Measurements from ENCODE around the gene FUT9. TPM values are rescaled to one million over a fixed set of nuclear protein-coding genes. Genes with fewer than 3 reads are reported as not detected.

The FUT9 gene
- total RNA-seq (2022) (not detected in 2 replicates), Bru-seq, nascent RNA (percentile 1 among the genes with signal in this experiment), BruChase-seq, experiment 1, labeled RNA remaining after a 6-hour chase (not detected), BruChase-seq, experiment 2, labeled RNA remaining after a 2-hour chase (percentile 0 among the genes with signal in this experiment)
- long read RNA-seq, result 0 reads

- Mint-ChIP-seq H3K27ac (ENCODE audit: low read depth, unreplicated experiment) (no peak within 1 kb of the TSS), H3K4me1 (ENCODE audit: insufficient read depth, unreplicated experiment) (no peaks in the 10 kb centered on the region), H3K36me3 (ENCODE audit: insufficient read depth, unreplicated experiment) (peaks cover 5% of the 10 kb centered on the region), H3K4me3 (ENCODE audit: unreplicated experiment) (no peak within 1 kb of the TSS), H3K27me3 (ENCODE audit: insufficient read depth, unreplicated experiment) (peaks cover 53% of the 10 kb centered on the region), H3K9me3 (ENCODE audit: unreplicated experiment) (no peaks in the 10 kb centered on the region)
- TF ChIP-seq CTCF (IDR thresholded peaks at IDR 0.05; ENCODE audit: unreplicated experiment), result no peak
- DNase-seq (ENCODE audit: unreplicated experiment), result no peak
- no TSS peak for BruUV-seq (replicated peaks)
- ChIA-PET POLR2A (no interaction called here), CTCF (no interaction called here)
- intact Hi-C loops (cut with micrococcal nuclease), result no loop called here
Observed at GRCh38 chr6:96015518-96016333, at the start of gene FUT9. Gene FUT9 (plus strand): TSS chr6:96015974. CDS start chr6:96203156, 187,182 bp downstream.

GRCh38 chr6:95967594-95967993 is 48.2 kb upstream of the FUT9 start:
- no TSS peak for BruUV-seq (replicated peaks)
- Mint-ChIP-seq H3K4me3 (ENCODE audit: unreplicated experiment) (no peak overlapping the region), H3K9me3 (ENCODE audit: unreplicated experiment) (peaks cover 11% of the 10 kb centered on the region), H3K4me1 (ENCODE audit: insufficient read depth, unreplicated experiment) (no peaks in the 10 kb centered on the region), H3K27ac (ENCODE audit: low read depth, unreplicated experiment) (no peak overlapping the region), H3K36me3 (ENCODE audit: insufficient read depth, unreplicated experiment) (no peaks in the 10 kb centered on the region), H3K27me3 (ENCODE audit: insufficient read depth, unreplicated experiment) (no peaks in the 10 kb centered on the region)
- intact Hi-C loops (cut with micrococcal nuclease), result no loop called here
- TF ChIP-seq CTCF (IDR thresholded peaks at IDR 0.05; ENCODE audit: unreplicated experiment), result no peak
- DNase-seq (ENCODE audit: unreplicated experiment), result no peak
- ChIA-PET CTCF (no interaction called here), POLR2A (no interaction called here)

GRCh38 chr6:95973976-95974375 is 41.8 kb upstream of the FUT9 start:
- POLR2A ChIA-PET, result no interaction called here
- DNase-seq (ENCODE audit: unreplicated experiment), result no peak
- Mint-ChIP-seq H3K36me3 (ENCODE audit: insufficient read depth, unreplicated experiment) (no peaks in the 10 kb centered on the region), H3K4me3 (ENCODE audit: unreplicated experiment) (no peak overlapping the region), H3K27me3 (ENCODE audit: insufficient read depth, unreplicated experiment) (no peaks in the 10 kb centered on the region), H3K9me3 (ENCODE audit: unreplicated experiment) (peaks cover 18% of the 10 kb centered on the region), H3K27ac (ENCODE audit: low read depth, unreplicated experiment) (no peak overlapping the region), H3K4me1 (ENCODE audit: insufficient read depth, unreplicated experiment) (no peaks in the 10 kb centered on the region)
- no peak for TF ChIP-seq CTCF (IDR thresholded peaks at IDR 0.05; ENCODE audit: unreplicated experiment)
- intact Hi-C loops (cut with micrococcal nuclease), result no loop called here
- no TSS peak for BruUV-seq (replicated peaks)
- CTCF ChIA-PET, result interaction anchor here (0.6 kb wide), 1 partner anchor 1419 kb away, joined by 4 read pairs; no protein-coding TSS in a partner anchor

GRCh38 chr6:95978230-95978629 is 37.5 kb upstream of the FUT9 start:
- intact Hi-C loops (cut with micrococcal nuclease), result no loop called here
- TF ChIP-seq CTCF (IDR thresholded peaks at IDR 0.05; ENCODE audit: unreplicated experiment), result no peak
- CTCF ChIA-PET, result interaction anchor here (0.6 kb wide), 1 partner anchor 1545 kb away, joined by 3 read pairs; no protein-coding TSS in a partner anchor
- Mint-ChIP-seq H3K9me3 (ENCODE audit: unreplicated experiment) (peaks cover 7% of the 10 kb centered on the region), H3K27me3 (ENCODE audit: insufficient read depth, unreplicated experiment) (no peaks in the 10 kb centered on the region), H3K36me3 (ENCODE audit: insufficient read depth, unreplicated experiment) (no peaks in the 10 kb centered on the region), H3K27ac (ENCODE audit: low read depth, unreplicated experiment) (no peak overlapping the region), H3K4me1 (ENCODE audit: insufficient read depth, unreplicated experiment) (no peaks in the 10 kb centered on the region), H3K4me3 (ENCODE audit: unreplicated experiment) (no peak overlapping the region)
- BruUV-seq (replicated peaks), result no TSS peak
- POLR2A ChIA-PET, result no interaction called here
- no peak for DNase-seq (ENCODE audit: unreplicated experiment)
